Memory B cell (primary cell): ENCODE data around the gene LURAP1L.

Source experiments
- ATAC-seq: fragments of 150-1000 bp; cut with Tn5 transposase; 2 replicates; pipeline ENCODE4 v1.10.0; 2021; ENCODE audit warnings: low read depth, mild to moderate bottlenecking, moderate library complexity
- DNase-seq, 2 donors: peaks; one replicate each; pipeline ENCODE4 v3.0.0; 2022; ENCODE audit warnings: low spot score in 2 of 2
- H3K27ac Mint-ChIP-seq: one replicate; pipeline ENCODE4 v1.8.0; 2022; ENCODE audit warnings: mild to moderate bottlenecking, moderate library complexity, mixed read lengths
- H3K27me3 Mint-ChIP-seq: one replicate; pipeline ENCODE4 v1.8.0; 2022; ENCODE audit warnings: mixed read lengths
- H3K36me3 Mint-ChIP-seq: one replicate; pipeline ENCODE4 v1.8.0; 2022; ENCODE audit warnings: mild to moderate bottlenecking, mixed read lengths
- H3K4me1 Mint-ChIP-seq: one replicate; pipeline ENCODE4 v1.8.0; 2022; ENCODE audit warnings: mixed read lengths
- H3K4me3 Mint-ChIP-seq: one replicate; pipeline ENCODE4 v1.8.0; 2022; ENCODE audit warnings: mild to moderate bottlenecking, moderate library complexity, mixed read lengths
- H3K9me3 Mint-ChIP-seq: one replicate; pipeline ENCODE4 v1.8.0; 2022; ENCODE audit warnings: mixed read lengths

LURAP1L gene, protein sequence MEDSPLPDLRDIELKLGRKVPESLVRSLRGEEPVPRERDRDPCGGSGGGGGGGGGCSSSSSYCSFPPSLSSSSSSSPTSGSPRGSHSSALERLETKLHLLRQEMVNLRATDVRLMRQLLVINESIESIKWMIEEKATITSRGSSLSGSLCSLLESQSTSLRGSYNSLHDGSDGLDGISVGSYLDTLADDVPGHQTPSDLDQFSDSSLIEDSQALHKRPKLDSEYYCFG

DNA sequence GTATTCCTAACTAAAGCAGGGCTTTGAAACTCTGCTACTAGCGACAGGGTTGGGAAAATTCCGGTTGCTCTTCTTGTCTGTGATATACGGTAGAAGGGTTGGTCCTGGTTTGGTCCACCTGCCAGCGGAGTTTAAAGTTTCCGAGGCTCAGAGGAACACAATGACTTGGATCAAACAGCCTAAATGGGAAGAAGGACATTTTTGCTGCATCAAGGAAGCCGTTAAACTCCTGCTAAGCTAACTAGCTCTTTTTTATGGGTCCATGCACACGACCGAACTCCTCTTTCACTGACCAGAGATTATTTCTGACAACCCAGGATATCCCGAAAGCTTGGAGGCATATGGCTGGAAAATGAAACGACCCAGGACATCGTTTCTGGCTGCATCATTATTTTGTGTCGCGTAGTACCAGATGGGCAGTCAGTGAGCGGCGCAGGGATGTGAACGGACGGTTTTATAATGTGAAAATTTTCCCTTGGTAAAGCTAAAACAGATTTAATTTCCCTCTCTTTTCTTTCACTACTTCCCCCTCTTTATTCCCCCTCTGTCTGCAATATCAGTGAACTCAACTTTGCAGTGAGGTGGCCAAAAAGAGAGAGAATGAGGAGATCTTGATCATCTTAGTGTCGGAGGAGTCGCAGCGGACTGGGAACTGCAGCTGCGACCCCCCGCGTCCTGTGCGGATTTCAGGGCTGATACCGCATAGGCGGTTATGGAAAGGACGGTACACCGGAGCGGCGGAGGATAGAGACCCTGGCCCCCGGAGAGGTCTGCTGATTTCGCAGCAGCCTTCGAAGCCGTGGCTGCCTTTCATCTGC is at the start of gene LURAP1L:
TSS of gene LURAP1L (plus strand) at position 160 of the 818 bp plus-strand sequence. CDS start 696 bp downstream, outside the sequence.
- no peak for DNase-seq
- Mint-ChIP-seq H3K27ac (no peak within 1 kb of the TSS), H3K4me1 (peaks cover 7% of the 10 kb centered on the region)

DNA sequence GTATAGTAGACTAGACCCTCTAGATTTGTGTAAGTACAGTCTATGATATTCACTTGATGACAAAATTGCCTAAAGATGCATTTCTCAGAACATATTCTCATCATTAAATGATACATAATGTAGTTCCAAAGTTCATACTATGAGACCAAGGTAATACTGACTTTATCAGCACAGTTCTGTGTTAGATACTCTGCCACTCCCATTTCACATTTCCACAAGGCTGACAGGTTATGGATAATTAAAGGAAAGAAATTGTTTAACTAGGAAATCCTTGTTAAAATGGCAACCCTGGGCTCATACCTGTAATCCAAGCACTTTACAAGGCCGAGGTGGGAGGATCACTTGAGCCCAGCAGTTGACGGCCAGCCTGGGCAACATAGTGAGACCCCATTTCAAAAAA is 48.0 kb upstream of the LURAP1L start:
- Mint-ChIP-seq H3K27me3 (no peaks in the 10 kb centered on the region), H3K4me3 (no peak overlapping the region), H3K4me1 (no peaks in the 10 kb centered on the region), H3K9me3 (peaks cover 3% of the 10 kb centered on the region), H3K27ac (no peak overlapping the region), H3K36me3 (no peaks in the 10 kb centered on the region)
- no peak for ATAC-seq
- no peak for DNase-seq

More for the DNA sequence above, at the start of gene LURAP1L:
- no peak for ATAC-seq
- no peaks in the 10 kb centered on the region for H3K36me3 Mint-ChIP-seq
- H3K9me3 Mint-ChIP-seq = no peaks in the 10 kb centered on the region
- H3K4me3 Mint-ChIP-seq = no peak within 1 kb of the TSS
- H3K27me3 Mint-ChIP-seq = peaks cover 8% of the 10 kb centered on the region

DNA sequence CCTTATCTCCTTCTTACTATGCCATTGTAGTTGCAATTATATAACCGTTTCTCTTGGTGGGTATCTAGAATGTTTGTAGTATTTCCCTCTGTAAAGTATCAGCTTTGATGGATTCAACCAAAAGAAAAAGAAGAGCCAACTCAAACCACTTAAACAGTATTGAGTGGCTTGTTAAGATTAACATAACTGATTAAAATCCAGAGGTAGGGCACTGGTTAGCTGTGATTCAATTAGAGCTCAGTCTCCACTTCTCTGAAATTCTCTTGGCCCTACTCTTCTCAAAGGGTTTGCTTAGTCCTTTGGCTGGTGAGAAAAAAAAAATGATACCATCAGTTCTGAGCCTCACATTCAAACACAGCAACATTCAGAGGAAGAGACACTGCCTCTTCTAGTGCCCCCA is 44.6 kb upstream of the LURAP1L start:
- no peak for DNase-seq
- peaks cover 2% of the 10 kb centered on the region for H3K9me3 Mint-ChIP-seq
- H3K4me3 Mint-ChIP-seq = no peak overlapping the region
- ATAC-seq = no peak
- H3K36me3 Mint-ChIP-seq = no peaks in the 10 kb centered on the region
- no peaks in the 10 kb centered on the region for H3K27me3 Mint-ChIP-seq
- no peaks in the 10 kb centered on the region for H3K4me1 Mint-ChIP-seq
- no peak overlapping the region for H3K27ac Mint-ChIP-seq

DNA sequence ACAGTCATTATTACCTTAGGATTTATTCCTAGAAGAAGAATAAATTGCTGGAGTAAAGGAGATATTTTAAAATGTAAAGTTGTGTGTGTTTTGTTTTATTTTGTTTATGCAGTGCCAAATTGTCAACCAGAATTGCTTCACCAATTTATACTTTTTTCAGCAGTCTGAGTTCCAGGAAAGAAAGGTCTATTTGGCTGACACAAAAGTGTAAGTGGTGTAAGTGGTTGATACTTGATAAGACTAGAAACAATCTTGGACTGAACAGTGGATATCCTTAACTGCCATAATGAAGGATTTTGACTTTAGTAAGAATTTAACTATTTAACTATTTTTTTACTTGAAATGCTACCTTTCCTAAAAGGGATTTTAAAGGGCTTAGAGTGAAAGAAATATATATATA is 43.9 kb upstream of the LURAP1L start:
- Mint-ChIP-seq H3K4me3 (no peak overlapping the region), H3K36me3 (no peaks in the 10 kb centered on the region), H3K27me3 (no peaks in the 10 kb centered on the region), H3K4me1 (no peaks in the 10 kb centered on the region), H3K9me3 (peaks cover 2% of the 10 kb centered on the region), H3K27ac (no peak overlapping the region)
- DNase-seq (no peak), ATAC-seq (no peak)

DNA sequence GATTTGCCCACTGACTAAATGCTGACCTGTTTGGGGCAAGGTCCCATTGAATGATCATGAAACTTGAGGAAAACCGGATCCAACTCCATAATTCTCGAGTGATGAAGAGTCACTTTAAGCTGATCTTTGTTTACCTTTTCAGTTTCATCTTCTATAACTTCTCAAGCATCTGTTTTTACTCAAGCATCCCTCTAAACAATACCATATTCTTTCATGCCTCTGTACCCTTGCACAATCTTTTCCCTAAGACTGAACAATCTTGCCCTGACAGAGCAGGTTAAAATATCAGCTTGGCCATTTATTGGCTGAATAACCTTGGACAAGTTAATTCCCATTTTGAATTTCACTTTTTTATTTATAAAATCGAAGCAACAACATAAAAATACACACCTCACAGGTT is 41.8 kb upstream of the LURAP1L start:
- Mint-ChIP-seq H3K36me3 (no peaks in the 10 kb centered on the region), H3K27ac (no peak overlapping the region), H3K4me3 (no peak overlapping the region), H3K4me1 (no peaks in the 10 kb centered on the region), H3K9me3 (peaks cover 2% of the 10 kb centered on the region), H3K27me3 (no peaks in the 10 kb centered on the region)
- no peak for ATAC-seq
- DNase-seq = no peak

DNA sequence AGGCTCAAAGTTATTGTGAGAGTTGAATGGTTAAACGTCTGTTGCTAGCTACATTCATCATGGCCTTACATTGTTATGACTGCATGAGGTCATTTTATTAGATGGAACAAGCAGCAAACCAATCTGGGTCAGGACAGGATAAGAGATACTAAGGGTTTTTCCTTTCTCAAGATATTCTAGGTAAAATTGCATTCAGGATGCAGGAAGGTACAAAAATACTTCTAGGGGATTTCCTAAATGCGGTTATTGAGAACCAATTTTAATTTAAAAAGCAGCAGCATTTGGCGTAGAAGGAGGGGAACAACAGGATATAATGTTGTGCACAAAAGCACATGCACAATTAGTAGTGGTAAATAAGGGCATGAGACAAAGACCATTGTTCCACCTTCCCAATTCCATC is 39.2 kb upstream of the LURAP1L start:
- Mint-ChIP-seq H3K4me3 (no peak overlapping the region), H3K27ac (no peak overlapping the region), H3K9me3 (peaks cover 2% of the 10 kb centered on the region), H3K27me3 (no peaks in the 10 kb centered on the region), H3K4me1 (no peaks in the 10 kb centered on the region), H3K36me3 (no peaks in the 10 kb centered on the region)
- DNase-seq = no peak
- ATAC-seq = no peak

DNA sequence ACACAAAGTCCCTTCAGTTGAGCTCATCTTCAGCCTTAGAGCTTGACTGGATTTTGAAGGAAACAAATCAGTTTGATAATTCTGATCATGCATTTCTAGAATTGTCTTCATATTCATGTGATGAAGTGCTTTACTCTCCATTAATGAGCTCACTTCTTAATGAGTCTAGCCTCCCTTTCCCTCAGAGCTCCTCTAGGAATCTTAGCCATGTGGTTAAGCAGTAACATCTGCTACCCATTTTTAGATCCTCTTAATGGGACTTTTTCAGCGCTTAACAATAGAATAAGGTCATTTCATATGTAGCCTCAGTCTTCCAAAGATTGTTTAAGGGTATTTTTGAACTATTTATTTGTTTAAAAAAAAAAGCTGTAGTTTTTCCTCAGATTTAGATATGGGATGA is 36.9 kb upstream of the LURAP1L start:
- Mint-ChIP-seq H3K9me3 (peaks cover 5% of the 10 kb centered on the region), H3K27me3 (no peaks in the 10 kb centered on the region), H3K36me3 (no peaks in the 10 kb centered on the region), H3K4me3 (no peak overlapping the region), H3K4me1 (no peaks in the 10 kb centered on the region), H3K27ac (no peak overlapping the region)
- no peak for DNase-seq
- ATAC-seq = no peak

DNA sequence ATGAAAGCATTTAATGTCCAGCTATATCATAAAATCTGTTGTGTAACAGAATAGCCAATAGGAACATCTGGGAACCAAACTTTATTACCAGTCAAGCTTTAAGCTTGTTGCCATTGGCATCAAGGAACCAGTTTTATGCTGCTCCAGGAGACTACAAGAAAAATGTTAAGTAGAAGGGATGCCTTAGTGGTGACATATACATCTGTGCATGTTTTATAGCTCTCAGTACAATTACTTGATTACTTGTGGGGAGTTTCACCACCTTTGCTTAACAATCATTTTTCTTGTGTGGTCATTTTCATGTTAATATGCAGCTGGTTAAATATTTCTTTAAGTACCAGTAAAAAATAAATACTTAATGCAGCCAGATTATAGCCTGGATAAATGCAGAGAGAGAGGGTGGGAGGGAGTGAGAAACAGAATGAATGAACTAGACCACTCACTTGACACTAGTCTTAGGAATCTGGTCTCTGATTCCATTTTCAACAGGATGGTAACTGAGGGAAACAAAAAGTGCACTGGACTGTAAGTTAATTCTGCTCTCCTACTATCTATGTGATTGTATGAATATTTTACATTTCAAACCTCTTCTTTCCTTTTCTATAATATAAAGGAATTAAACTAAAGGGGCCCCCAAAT is 35.7 kb upstream of the LURAP1L start:
- Mint-ChIP-seq H3K27ac (no peak overlapping the region), H3K36me3 (no peaks in the 10 kb centered on the region), H3K9me3 (peaks cover 4% of the 10 kb centered on the region), H3K4me1 (no peaks in the 10 kb centered on the region), H3K4me3 (no peak overlapping the region), H3K27me3 (no peaks in the 10 kb centered on the region)
- ATAC-seq (no peak), DNase-seq (no peak)

DNA sequence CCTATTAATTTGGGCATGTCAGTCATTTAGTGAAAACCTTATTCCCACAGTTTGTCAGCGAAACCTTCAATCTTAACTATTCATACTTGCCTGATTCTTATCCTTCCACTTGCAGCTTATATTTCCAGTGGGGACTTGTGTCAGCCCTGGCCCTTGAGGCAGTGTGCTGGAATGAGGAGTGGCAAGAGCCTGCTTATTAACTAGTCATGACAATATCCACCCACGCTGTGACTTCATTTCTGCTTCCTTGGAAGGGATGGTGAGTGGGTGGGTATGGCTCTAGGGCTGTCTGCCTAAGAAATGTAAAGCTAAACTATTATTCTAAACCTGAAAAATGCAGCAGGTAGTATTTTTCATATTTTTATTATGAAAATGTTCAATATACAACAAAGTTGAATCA is 34.0 kb upstream of the LURAP1L start:
- no peak for DNase-seq
- no peaks in the 10 kb centered on the region for H3K27me3 Mint-ChIP-seq
- ATAC-seq = no peak
- H3K9me3 Mint-ChIP-seq = peaks cover 6% of the 10 kb centered on the region
- H3K27ac Mint-ChIP-seq = no peak overlapping the region
- no peak overlapping the region for H3K4me3 Mint-ChIP-seq
- H3K36me3 Mint-ChIP-seq = no peaks in the 10 kb centered on the region
- no peaks in the 10 kb centered on the region for H3K4me1 Mint-ChIP-seq

DNA sequence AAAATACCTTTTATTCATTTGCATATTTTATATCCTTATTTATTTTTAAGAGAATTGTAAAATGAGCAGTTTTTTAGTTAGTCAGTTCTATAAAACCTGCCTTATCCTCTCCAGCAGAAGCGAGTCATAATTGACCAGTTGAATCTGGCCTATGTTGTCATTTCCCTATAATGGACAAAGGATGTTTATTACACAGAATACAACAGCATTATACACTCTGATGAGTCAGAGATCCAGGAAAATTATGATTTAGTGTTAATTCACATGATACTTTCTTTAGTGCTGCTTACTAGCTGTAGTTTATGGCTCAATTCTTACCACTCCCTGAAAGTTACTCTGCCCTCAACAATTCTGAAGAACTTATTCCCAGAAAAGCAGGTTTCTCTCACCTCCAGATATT is 26.8 kb upstream of the LURAP1L start:
- no peak for DNase-seq
- no peak for ATAC-seq
- H3K36me3 Mint-ChIP-seq = no peaks in the 10 kb centered on the region

DNA sequence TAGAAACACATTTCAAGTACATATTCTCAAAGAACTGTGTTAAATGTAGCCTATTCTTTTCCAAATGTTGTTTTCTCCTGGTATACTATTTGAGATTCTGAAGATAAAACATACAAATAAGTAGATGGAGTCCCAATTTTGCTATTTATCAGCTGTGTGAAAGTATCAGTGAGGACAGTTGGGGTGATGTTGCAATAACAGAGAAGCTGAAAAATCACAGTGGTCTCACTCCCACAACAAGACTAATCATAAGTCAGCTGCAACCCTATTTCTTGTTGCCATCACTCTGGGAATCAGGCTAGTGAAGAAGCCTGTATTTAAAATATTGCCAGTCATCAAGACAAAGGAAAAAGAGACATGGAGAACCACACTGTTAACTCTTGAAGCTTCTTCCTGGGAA is 25.9 kb upstream of the LURAP1L start:
- H3K36me3 Mint-ChIP-seq = no peaks in the 10 kb centered on the region

More for the DNA sequence above, 26.8 kb upstream of the LURAP1L start:
- no peaks in the 10 kb centered on the region for H3K4me1 Mint-ChIP-seq
- no peaks in the 10 kb centered on the region for H3K27me3 Mint-ChIP-seq
- peaks cover 7% of the 10 kb centered on the region for H3K9me3 Mint-ChIP-seq
- H3K27ac Mint-ChIP-seq = no peak overlapping the region
- H3K4me3 Mint-ChIP-seq = no peak overlapping the region

DNA sequence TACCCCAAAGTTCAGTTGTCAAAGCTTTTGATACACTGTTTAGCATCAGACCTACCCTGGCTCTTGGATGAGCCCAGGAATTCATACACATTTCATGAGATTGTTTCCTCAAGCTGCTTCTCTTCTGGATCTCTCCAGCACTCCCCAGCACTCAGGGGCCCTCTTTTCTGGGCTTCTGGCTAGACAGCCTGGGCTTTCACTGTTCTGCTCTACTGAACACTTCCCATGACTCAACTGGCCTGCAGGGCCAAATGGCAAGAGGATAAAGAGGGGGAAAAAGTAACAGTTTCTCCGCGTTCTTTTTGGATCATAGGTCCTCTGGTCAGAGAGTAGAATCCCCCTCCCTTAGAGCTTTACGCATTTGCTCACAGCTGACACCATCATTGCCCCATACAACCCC is 20.9 kb upstream of the LURAP1L start:
- ATAC-seq (no peak), DNase-seq (no peak)
- H3K4me3 Mint-ChIP-seq = no peak overlapping the region
- H3K27me3 Mint-ChIP-seq = no peaks in the 10 kb centered on the region
- H3K27ac Mint-ChIP-seq = no peak overlapping the region
- peaks cover 1% of the 10 kb centered on the region for H3K9me3 Mint-ChIP-seq
- no peaks in the 10 kb centered on the region for H3K36me3 Mint-ChIP-seq
- no peaks in the 10 kb centered on the region for H3K4me1 Mint-ChIP-seq

More for the DNA sequence above, 25.9 kb upstream of the LURAP1L start:
- no peaks in the 10 kb centered on the region for H3K4me1 Mint-ChIP-seq
- H3K27me3 Mint-ChIP-seq = no peaks in the 10 kb centered on the region
- no peak for ATAC-seq
- no peak overlapping the region for H3K27ac Mint-ChIP-seq
- peaks cover 6% of the 10 kb centered on the region for H3K9me3 Mint-ChIP-seq
- no peak overlapping the region for H3K4me3 Mint-ChIP-seq
- DNase-seq = no peak

DNA sequence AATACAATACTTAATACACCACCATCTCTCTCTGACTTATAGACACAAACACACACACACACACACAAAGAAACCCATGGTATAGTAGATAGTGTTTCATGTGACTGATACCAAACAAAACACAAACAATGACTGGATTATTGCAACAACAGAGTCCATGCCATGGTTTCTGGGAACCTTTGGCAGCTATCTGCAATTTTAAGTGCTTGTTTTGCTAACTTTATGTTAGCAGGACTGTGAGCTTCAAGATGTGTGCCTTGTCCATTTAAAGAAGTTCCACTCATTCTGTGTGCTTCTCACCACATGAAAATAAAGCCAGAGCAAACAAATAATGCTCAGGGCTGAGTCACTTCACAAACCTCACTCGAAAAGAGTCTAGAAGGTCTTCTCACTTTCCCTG is 15.1 kb upstream of the LURAP1L start:
- H3K4me3 Mint-ChIP-seq = no peak overlapping the region
- ATAC-seq (no peak), DNase-seq (no peak)
- H3K27ac Mint-ChIP-seq = no peak overlapping the region
- H3K27me3 Mint-ChIP-seq = no peaks in the 10 kb centered on the region
- peaks cover 3% of the 10 kb centered on the region for H3K9me3 Mint-ChIP-seq
- no peaks in the 10 kb centered on the region for H3K36me3 Mint-ChIP-seq
- H3K4me1 Mint-ChIP-seq = no peaks in the 10 kb centered on the region

DNA sequence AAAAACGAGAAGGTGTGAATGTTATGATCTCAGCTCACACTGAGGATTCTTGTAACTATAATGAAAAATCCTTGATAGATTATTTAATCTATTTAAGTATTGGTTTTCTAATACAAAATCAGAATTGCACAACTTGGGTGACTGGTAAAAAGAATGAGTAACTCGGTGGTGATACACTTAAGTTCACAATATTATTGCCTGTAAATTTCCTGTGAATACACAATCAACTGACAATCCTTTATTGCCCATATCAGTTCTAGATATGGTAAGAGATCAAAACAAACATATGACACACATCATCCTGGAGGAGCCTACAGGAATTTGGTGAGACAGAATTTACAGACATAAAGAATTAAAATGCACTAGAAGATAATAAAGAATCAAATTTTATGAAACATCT is 14.1 kb upstream of the LURAP1L start:
- H3K4me1 Mint-ChIP-seq = no peaks in the 10 kb centered on the region
- no peak for ATAC-seq
- no peak overlapping the region for H3K4me3 Mint-ChIP-seq
- H3K27me3 Mint-ChIP-seq = no peaks in the 10 kb centered on the region
- no peaks in the 10 kb centered on the region for H3K36me3 Mint-ChIP-seq
- H3K9me3 Mint-ChIP-seq = peaks cover 3% of the 10 kb centered on the region
- no peak overlapping the region for H3K27ac Mint-ChIP-seq
- no peak for DNase-seq
